ENCODE data around the gene MAN1C1.

MAN1C1 gene

GRCh38 chr1:25713961-25714360, 97.4 kb downstream of the MAN1C1 start:
- no peaks in the 10 kb centered on the region for H3K36me3 ChIP-seq (ENCODE audit: control insufficient read depth, insufficient read depth, low read length)
- peaks cover 9% of the 10 kb centered on the region for H3K4me1 ChIP-seq (ENCODE audit: control insufficient read depth, insufficient read depth, low read length, poor library complexity, severe bottlenecking)
- H3K27ac ChIP-seq (ENCODE audit: insufficient read depth, low read length, poor library complexity, severe bottlenecking): no peak overlapping the region
- H3K9me3 ChIP-seq (ENCODE audit: control insufficient read depth, low read length): no peaks in the 10 kb centered on the region
- DNase-seq: no peak
- H3K27me3 ChIP-seq (replicated peaks; ENCODE audit: control insufficient read depth, insufficient read depth, low read length, poor library complexity, severe bottlenecking): no peaks in the 10 kb centered on the region
- no peak overlapping the region for H3K4me3 ChIP-seq (ENCODE audit: insufficient read depth, low read depth, low read length, poor library complexity, severe bottlenecking)

DNA sequence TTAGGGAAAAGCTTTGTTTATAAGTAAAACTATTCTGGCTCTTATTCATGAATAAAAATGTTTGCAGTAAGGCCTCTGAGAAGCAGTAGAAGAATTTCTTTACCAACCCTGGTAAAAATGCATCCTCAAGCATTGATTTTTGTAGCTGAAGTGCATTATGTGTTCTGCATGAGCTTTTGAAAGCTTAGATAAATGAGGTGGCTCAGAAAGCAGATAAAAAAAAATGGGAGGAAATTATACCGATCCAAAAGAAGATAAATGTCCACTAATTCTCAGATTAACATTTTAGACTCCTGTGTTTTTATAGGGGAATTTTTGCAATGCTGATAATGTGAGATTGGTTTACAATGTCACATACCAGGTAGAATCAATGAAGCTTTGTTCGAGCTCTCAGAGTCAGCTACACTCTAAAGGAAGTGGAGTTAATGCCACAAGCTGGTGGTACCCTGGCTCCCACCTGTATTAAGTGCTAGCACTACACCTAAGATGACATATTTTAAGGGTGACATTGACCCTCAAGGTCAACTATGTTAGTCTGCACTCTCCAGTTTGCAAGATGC, 97.9 kb downstream of the MAN1C1 start:
- Histone ChIP-seq H3K36me3 (ENCODE audit: control insufficient read depth, insufficient read depth, low read length) (no peaks in the 10 kb centered on the region), H3K27ac (ENCODE audit: insufficient read depth, low read length, poor library complexity, severe bottlenecking) (no peak overlapping the region), H3K9me3 (ENCODE audit: control insufficient read depth, low read length) (no peaks in the 10 kb centered on the region), H3K4me1 (ENCODE audit: control insufficient read depth, insufficient read depth, low read length, poor library complexity, severe bottlenecking) (peaks cover 9% of the 10 kb centered on the region), H3K4me3 (ENCODE audit: insufficient read depth, low read depth, low read length, poor library complexity, severe bottlenecking) (no peak overlapping the region), H3K27me3 (replicated peaks; ENCODE audit: control insufficient read depth, insufficient read depth, low read length, poor library complexity, severe bottlenecking) (no peaks in the 10 kb centered on the region)
- no peak for DNase-seq

DNA sequence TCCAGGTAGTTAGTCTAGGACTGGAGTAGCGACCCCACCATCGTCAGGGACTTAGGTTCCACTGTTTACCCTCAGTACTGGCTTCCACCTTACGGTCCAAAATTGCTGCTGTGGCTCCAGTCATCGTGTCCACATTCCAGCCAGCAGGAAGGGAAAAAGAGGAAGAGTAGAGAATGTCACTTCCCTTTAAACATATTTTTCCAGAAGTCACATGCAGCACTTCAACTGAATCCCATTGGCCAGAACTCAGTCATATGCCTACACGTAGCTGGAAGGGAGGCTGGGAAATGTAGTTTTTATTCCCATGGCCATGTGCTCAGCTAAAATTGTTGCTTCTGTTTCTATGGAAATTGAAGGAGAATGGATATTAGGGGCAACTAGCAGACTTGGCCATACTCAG, 99.3 kb downstream of the MAN1C1 start:
- no peak overlapping the region for H3K27ac ChIP-seq (ENCODE audit: insufficient read depth, low read length, poor library complexity, severe bottlenecking)
- no peaks in the 10 kb centered on the region for H3K36me3 ChIP-seq (ENCODE audit: control insufficient read depth, insufficient read depth, low read length)
- no peaks in the 10 kb centered on the region for H3K9me3 ChIP-seq (ENCODE audit: control insufficient read depth, low read length)
- peaks cover 9% of the 10 kb centered on the region for H3K4me1 ChIP-seq (ENCODE audit: control insufficient read depth, insufficient read depth, low read length, poor library complexity, severe bottlenecking)
- H3K4me3 ChIP-seq (ENCODE audit: insufficient read depth, low read depth, low read length, poor library complexity, severe bottlenecking): no peak overlapping the region
- DNase-seq: no peak
- no peaks in the 10 kb centered on the region for H3K27me3 ChIP-seq (replicated peaks; ENCODE audit: control insufficient read depth, insufficient read depth, low read length, poor library complexity, severe bottlenecking)

DNA sequence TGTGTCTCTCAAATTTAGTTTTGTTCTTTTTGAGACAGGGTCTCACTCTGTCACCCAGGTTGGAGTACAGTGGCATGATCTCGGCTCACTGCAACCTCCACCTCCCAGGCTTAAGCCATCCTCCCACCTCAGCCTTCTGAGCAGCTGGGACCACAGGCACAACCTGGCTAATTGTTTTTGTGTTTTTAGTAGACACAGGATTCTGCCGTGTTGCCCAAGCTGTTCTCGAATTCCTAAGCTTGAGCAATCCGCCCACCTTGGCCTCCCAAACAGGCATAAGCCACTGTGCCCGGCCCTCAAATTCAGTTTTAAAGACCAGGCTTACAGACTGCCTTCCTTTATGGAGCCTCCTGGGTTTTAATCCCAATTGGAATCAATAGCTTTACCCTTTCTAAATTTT, 99.7 kb downstream of the MAN1C1 start:
- no peak for DNase-seq
- Histone ChIP-seq H3K4me3 (ENCODE audit: insufficient read depth, low read depth, low read length, poor library complexity, severe bottlenecking) (no peak overlapping the region), H3K9me3 (ENCODE audit: control insufficient read depth, low read length) (no peaks in the 10 kb centered on the region), H3K36me3 (ENCODE audit: control insufficient read depth, insufficient read depth, low read length) (no peaks in the 10 kb centered on the region), H3K27ac (ENCODE audit: insufficient read depth, low read length, poor library complexity, severe bottlenecking) (no peak overlapping the region), H3K4me1 (ENCODE audit: control insufficient read depth, insufficient read depth, low read length, poor library complexity, severe bottlenecking) (peaks cover 7% of the 10 kb centered on the region), H3K27me3 (replicated peaks; ENCODE audit: control insufficient read depth, insufficient read depth, low read length, poor library complexity, severe bottlenecking) (no peaks in the 10 kb centered on the region)

DNA sequence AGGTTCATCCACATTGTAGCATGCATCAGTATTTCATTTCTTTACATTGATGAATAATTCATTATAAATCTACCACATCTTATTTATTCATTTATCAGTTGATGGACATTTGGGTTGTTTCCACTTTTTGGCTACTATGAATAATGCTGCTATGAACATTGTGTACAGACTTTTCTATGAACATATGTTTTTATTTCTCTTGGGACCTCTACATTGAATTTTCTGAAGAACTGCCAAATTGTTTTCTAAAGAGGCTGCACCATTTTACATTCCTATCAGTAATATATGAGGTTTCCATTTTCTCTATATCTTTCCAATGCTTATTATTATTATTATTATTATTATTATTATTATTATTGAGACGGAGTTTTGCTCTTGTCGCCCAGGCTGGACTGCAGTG, 102.1 kb downstream of the MAN1C1 start:
- no peak overlapping the region for H3K27ac ChIP-seq (ENCODE audit: insufficient read depth, low read length, poor library complexity, severe bottlenecking)
- H3K36me3 ChIP-seq (ENCODE audit: control insufficient read depth, insufficient read depth, low read length): no peaks in the 10 kb centered on the region
- no peaks in the 10 kb centered on the region for H3K27me3 ChIP-seq (replicated peaks; ENCODE audit: control insufficient read depth, insufficient read depth, low read length, poor library complexity, severe bottlenecking)
- no peak for DNase-seq
- peaks cover 5% of the 10 kb centered on the region for H3K4me1 ChIP-seq (ENCODE audit: control insufficient read depth, insufficient read depth, low read length, poor library complexity, severe bottlenecking)
- no peak overlapping the region for H3K4me3 ChIP-seq (ENCODE audit: insufficient read depth, low read depth, low read length, poor library complexity, severe bottlenecking)
- no peaks in the 10 kb centered on the region for H3K9me3 ChIP-seq (ENCODE audit: control insufficient read depth, low read length)

DNA sequence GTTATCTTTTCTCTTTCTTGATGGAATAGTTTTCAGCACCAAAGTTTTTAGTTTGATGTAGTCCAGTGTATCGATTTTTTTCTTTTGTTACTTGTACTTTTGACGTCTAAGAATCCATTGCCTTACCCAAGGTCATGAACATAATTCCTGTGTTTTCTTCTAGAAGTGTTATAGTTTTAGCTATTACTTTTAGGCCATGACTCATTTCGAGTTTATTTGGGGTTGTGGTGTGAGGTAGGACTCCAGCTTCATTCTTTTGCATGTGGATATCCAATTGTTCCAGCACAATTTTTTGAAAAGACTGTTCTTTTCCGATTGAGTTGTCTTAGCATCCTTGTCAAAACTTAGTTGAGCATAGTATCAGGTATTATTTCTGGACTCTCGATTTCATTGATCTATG, 104.0 kb downstream of the MAN1C1 start:
- Histone ChIP-seq H3K36me3 (ENCODE audit: control insufficient read depth, insufficient read depth, low read length) (no peaks in the 10 kb centered on the region), H3K9me3 (ENCODE audit: control insufficient read depth, low read length) (no peaks in the 10 kb centered on the region), H3K27ac (ENCODE audit: insufficient read depth, low read length, poor library complexity, severe bottlenecking) (no peak overlapping the region), H3K27me3 (replicated peaks; ENCODE audit: control insufficient read depth, insufficient read depth, low read length, poor library complexity, severe bottlenecking) (no peaks in the 10 kb centered on the region), H3K4me1 (ENCODE audit: control insufficient read depth, insufficient read depth, low read length, poor library complexity, severe bottlenecking) (peaks cover 5% of the 10 kb centered on the region), H3K4me3 (ENCODE audit: insufficient read depth, low read depth, low read length, poor library complexity, severe bottlenecking) (no peak overlapping the region)
- DNase-seq: no peak

- Histone ChIP-seq H3K4me3 (ENCODE audit: insufficient read depth, low read depth, low read length, poor library complexity, severe bottlenecking) (no peak overlapping the region), H3K27ac (ENCODE audit: insufficient read depth, low read length, poor library complexity, severe bottlenecking) (no peak overlapping the region), H3K27me3 (replicated peaks; ENCODE audit: control insufficient read depth, insufficient read depth, low read length, poor library complexity, severe bottlenecking) (no peaks in the 10 kb centered on the region), H3K9me3 (ENCODE audit: control insufficient read depth, low read length) (no peaks in the 10 kb centered on the region), H3K36me3 (ENCODE audit: control insufficient read depth, insufficient read depth, low read length) (no peaks in the 10 kb centered on the region), H3K4me1 (ENCODE audit: control insufficient read depth, insufficient read depth, low read length, poor library complexity, severe bottlenecking) (peaks cover 5% of the 10 kb centered on the region)
- no peak for DNase-seq
Measured at GRCh38 chr1:25723250-25723880, 106.8 kb downstream of the MAN1C1 start.

DNA sequence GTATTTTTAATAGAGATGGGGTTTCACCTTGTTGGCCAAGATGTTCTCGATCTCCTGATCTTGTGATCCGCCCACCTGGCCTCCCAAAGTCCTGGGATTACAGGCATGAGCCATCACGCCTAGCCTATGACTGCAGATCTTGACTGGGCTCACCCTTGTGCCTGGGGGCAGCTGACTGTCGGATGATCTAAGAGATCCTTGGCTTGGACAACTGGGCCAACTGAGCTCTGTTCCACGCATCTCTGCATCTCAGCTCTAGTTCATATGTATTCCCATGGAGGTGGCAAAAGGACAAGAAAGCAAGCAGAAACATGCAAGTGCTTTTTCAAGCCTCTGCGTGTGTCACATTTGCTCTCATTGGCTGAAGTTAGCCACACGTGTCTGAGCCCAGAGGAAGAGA, 107.6 kb downstream of the MAN1C1 start:
- DNase-seq: no peak
- no peaks in the 10 kb centered on the region for H3K36me3 ChIP-seq (ENCODE audit: control insufficient read depth, insufficient read depth, low read length)
- H3K27ac ChIP-seq (ENCODE audit: insufficient read depth, low read length, poor library complexity, severe bottlenecking): no peak overlapping the region
- no peak overlapping the region for H3K4me3 ChIP-seq (ENCODE audit: insufficient read depth, low read depth, low read length, poor library complexity, severe bottlenecking)
- H3K4me1 ChIP-seq (ENCODE audit: control insufficient read depth, insufficient read depth, low read length, poor library complexity, severe bottlenecking): peaks cover 5% of the 10 kb centered on the region
- H3K9me3 ChIP-seq (ENCODE audit: control insufficient read depth, low read length): no peaks in the 10 kb centered on the region
- no peaks in the 10 kb centered on the region for H3K27me3 ChIP-seq (replicated peaks; ENCODE audit: control insufficient read depth, insufficient read depth, low read length, poor library complexity, severe bottlenecking)

GRCh38 chr1:25724966-25725365, 108.4 kb downstream of the MAN1C1 start:
- H3K27me3 ChIP-seq (replicated peaks; ENCODE audit: control insufficient read depth, insufficient read depth, low read length, poor library complexity, severe bottlenecking): no peaks in the 10 kb centered on the region
- no peak for DNase-seq
- peaks cover 8% of the 10 kb centered on the region for H3K4me1 ChIP-seq (ENCODE audit: control insufficient read depth, insufficient read depth, low read length, poor library complexity, severe bottlenecking)

DNA sequence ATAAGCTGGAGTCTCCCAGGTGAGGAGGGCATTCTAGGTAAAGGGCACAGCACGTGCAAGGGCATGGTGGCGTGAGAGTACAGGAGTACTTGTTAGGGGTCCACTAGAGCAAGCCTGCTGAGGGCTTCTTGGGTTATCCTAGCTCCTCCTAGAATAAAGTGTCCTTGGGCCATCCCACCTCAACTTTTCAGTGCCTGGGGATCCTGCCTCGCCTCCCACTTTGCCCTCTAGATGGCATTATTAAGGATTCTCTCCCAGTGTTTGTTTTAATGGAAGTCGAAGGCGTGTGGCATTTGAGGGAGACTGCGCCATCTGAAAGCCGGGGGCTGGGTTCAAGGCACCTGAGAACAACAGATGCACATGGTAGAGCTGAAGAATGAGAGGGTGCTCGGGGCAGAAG, 108.9 kb downstream of the MAN1C1 start:
- Histone ChIP-seq H3K36me3 (ENCODE audit: control insufficient read depth, insufficient read depth, low read length) (no peaks in the 10 kb centered on the region), H3K4me3 (ENCODE audit: insufficient read depth, low read depth, low read length, poor library complexity, severe bottlenecking) (no peak overlapping the region), H3K27me3 (replicated peaks; ENCODE audit: control insufficient read depth, insufficient read depth, low read length, poor library complexity, severe bottlenecking) (no peaks in the 10 kb centered on the region), H3K27ac (ENCODE audit: insufficient read depth, low read length, poor library complexity, severe bottlenecking) (no peak overlapping the region), H3K9me3 (ENCODE audit: control insufficient read depth, low read length) (no peaks in the 10 kb centered on the region), H3K4me1 (ENCODE audit: control insufficient read depth, insufficient read depth, low read length, poor library complexity, severe bottlenecking) (peaks cover 13% of the 10 kb centered on the region)
- DNase-seq: no peak

More at GRCh38 chr1:25724966-25725365, 108.4 kb downstream of the MAN1C1 start:
- H3K36me3 ChIP-seq (ENCODE audit: control insufficient read depth, insufficient read depth, low read length): no peaks in the 10 kb centered on the region
- no peak overlapping the region for H3K4me3 ChIP-seq (ENCODE audit: insufficient read depth, low read depth, low read length, poor library complexity, severe bottlenecking)
- no peaks in the 10 kb centered on the region for H3K9me3 ChIP-seq (ENCODE audit: control insufficient read depth, low read length)
- H3K27ac ChIP-seq (ENCODE audit: insufficient read depth, low read length, poor library complexity, severe bottlenecking): no peak overlapping the region

Measured in effector memory CD4-positive, alpha-beta T cell (primary cell).